Epithelial cell of esophagus (primary cell): Measurements from ENCODE around the gene TRPV4.

ENCODE experiments used
- DNase-seq: peaks from one replicate; pipeline ENCODE4 v3.0.0; 2010; ENCODE audit warnings: low read depth
- H3K4me3 ChIP-seq: 2 replicates; pipeline ENCODE4 v1.5.1; 2011; ENCODE audit warnings: mild to moderate bottlenecking, low read length, control low read depth
- TF ChIP-seq, protein P1 (sequence below): IDR thresholded peaks from 2 replicates; pipeline ENCODE4 v1.5.1; 2011; ENCODE audit warnings: low read depth, mild to moderate bottlenecking, low read length, control low read depth, inconsistent platforms; ENCODE audit not compliant: insufficient read depth; ENCODE audit errors: missing control alignments

Gene TRPV4

DNA sequence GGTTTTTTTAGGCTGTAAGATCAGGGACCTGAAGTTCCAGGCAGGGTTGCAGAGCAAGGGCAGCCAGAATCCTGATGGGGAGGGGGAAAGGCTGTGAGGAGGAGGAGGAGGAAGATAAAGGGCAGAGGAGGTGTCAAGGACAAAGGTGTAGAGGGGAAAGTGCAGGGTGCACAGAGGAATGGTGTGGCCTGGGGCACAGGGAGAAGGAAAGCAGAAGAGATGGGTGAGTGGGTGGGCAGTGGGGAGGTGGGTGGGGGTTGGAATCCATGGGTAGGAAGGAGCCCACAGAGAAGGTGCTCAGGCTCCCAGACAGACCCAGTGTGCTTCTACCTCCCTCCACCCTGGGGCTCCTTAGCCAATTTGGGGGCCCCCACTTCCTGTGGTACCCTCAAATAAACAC lies 11.2 kb downstream of the TRPV4 start:
- no peak overlapping the region for H3K4me3 ChIP-seq
- no peak for DNase-seq
- TF ChIP-seq, protein P1, sequence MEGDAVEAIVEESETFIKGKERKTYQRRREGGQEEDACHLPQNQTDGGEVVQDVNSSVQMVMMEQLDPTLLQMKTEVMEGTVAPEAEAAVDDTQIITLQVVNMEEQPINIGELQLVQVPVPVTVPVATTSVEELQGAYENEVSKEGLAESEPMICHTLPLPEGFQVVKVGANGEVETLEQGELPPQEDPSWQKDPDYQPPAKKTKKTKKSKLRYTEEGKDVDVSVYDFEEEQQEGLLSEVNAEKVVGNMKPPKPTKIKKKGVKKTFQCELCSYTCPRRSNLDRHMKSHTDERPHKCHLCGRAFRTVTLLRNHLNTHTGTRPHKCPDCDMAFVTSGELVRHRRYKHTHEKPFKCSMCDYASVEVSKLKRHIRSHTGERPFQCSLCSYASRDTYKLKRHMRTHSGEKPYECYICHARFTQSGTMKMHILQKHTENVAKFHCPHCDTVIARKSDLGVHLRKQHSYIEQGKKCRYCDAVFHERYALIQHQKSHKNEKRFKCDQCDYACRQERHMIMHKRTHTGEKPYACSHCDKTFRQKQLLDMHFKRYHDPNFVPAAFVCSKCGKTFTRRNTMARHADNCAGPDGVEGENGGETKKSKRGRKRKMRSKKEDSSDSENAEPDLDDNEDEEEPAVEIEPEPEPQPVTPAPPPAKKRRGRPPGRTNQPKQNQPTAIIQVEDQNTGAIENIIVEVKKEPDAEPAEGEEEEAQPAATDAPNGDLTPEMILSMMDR: no peak

DNA sequence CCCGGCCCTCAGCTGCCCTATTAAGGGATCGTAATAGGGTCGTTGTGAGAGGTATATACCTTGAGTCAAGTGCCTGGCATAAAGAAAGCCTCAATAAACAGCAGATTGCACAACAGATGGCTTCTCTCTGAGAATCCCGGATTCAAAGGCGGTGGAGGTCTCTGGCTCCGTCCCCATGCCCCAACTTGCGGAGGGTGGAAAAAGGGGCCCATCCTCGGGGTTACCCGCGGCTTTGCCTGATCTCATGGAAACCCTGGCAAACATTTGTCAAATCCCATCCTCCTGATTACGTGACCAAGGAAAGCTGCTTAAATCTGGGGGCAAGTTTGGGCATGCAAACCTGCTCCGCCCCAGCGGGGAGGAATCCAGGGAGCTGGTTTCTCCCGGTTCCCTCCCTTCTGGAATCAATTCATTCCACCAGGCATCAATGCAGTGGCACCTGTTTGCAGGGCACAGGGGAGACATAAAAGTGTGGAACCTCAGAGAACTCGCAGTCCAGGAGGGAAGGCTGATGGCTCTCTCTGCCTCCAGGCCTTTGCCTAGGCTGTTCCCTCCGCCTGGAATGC lies 12.3 kb downstream of the TRPV4 start:
- TF ChIP-seq, protein P1: no peak
- DNase-seq: peak; percentile 95
- peak overlapping the region; percentile 13 for H3K4me3 ChIP-seq

DNA sequence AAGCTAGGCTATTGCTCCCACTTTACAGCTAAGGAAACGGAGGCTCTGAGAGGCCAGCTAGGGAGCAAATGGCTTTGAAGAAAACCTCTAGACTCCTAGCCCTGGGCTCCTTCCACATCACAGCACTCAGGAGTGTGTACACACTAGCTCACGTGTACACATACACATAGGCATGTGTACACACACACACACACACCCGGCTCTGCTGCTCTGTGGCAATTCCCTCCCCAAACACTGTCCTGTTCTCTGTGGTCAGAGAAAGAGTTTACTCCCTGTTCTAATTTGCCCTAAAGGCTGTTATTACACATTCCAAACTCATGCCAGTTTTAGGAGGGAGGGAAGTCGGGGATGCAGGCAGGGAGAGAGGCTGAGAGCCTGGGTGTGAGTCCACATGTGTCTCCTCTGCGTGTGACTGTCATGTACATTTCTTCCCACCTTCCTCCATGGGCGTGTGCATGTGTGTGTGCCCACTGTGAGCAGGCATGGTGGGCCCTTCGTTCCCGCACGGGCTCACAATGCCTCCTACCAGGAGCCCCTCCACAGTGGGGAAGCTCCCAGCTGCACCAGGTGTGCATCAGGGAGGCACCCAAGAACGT lies 14.2 kb downstream of the TRPV4 start:
- TF ChIP-seq, protein P1: no peak
- DNase-seq: peak; percentile 93
- no peak overlapping the region for H3K4me3 ChIP-seq

DNA sequence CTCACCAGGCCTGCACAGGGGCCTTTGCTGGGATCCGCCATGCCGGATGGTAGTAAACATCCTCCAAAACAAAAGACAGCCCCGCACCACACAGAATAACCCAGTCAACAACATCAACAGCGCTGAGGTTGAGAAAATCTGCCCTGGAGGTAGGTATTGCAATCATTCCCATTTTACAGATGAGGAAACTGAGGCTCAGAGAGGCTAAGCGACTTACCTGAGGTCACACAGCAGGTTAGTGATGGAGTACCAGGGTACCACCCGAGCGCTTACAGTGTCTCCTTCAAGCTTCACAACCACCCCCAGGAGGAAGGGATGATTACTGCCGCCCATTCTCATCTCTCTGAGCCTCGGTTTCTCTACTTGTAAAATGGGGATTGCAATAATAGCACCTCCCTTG lies 14.9 kb downstream of the TRPV4 start:
- TF ChIP-seq, protein P1: no peak
- no peak for DNase-seq

DNA sequence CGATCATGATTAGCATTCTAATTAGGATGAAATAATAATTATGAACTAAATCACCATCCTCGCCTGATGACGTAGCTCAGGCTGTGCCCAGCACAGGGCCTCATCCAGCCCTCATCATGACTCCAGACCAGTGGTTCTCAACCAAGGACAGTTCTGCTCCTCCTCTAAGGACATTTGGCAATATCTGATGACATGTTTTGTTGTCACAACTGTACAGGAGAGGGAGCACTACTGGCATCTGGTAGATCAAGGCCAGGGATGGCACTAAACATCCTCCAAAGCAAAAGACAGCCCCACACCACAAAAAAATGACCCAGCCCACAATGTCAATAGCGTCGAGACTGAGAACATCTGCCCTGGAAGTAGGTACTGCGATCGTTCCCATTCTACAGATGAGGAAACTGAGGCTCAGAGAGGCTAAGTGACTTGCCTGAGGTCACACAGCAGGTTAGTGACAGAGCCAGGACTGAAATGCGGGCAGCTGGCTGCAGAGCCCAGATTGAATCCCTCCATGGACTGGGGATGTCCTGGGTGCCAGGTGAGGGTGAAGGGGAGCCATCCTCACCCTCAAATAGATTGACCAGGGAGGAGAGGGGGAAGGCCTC lies 15.5 kb downstream of the TRPV4 start:
- DNase-seq: no peak
- TF ChIP-seq, protein P1: no peak
- no peak overlapping the region for H3K4me3 ChIP-seq

More for the DNA sequence above, 14.9 kb downstream of the TRPV4 start:
- H3K4me3 ChIP-seq: no peak overlapping the region

DNA sequence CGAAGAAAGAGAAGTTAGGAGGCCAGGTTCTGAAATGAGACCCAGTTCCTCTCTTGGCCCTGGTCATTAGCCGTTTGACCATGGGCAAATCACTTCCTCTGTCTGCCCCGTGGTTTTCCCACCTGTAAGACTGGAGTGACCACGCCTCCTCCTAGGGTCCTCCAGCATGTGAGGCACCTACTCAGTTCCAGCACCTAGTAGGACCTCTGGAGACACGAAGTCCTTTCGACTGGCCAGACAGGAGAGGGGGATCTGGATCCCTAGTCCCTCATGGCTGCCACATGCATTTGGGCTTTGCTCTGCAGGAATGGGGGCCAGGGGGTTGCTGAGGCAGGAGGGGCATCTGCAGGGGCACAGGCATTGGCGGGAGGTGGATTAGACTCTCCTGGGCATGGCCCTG lies 16.3 kb downstream of the TRPV4 start:
- DNase-seq: no peak
- H3K4me3 ChIP-seq: no peak overlapping the region
- TF ChIP-seq, protein P1: no peak
